B cell (primary cell): ENCODE measurements around the gene ZFYVE16. TPM values are rescaled to one million over a fixed set of nuclear protein-coding genes. Genes with fewer than 3 reads are reported as not detected.
"Not testable (repeated sequence)": the region's sequence is repeated elsewhere in the genome, so short reads cannot be mapped to it uniquely, and the experiment has no call there.

Experiments used
- ATAC-seq: fragments of 200-7000 bp; cut with Tn5 transposase; one replicate; pipeline ENCODE4 v1.10.0; 2021; ENCODE audit warnings: low read depth, mild to moderate bottlenecking, moderate number of reproducible peaks, moderate library complexity
- CTCF ChIA-PET: fragments of 350-600 bp; sonication (Branson Sonifier 250); formaldehyde crosslinking; loops from one replicate; lab custom pipeline; 2021; ENCODE audit warnings: antibody characterized with exemption, inconsistent platforms; lab: Charles Lee
- POLR2A ChIA-PET: fragments of 350-600 bp; sonication (Branson Sonifier 250); formaldehyde crosslinking; loops from one replicate; lab custom pipeline; 2021; ENCODE audit warnings: antibody characterized with exemption; lab: Charles Lee
- DNase-seq: peaks from one replicate; pipeline ENCODE4 v3.0.0; 2013
- H2AFZ ChIP-seq: 2 replicates; pipeline ENCODE4 v1.6.1; 2012; ENCODE audit warnings: mild to moderate bottlenecking, low read depth, low read length; ENCODE audit not compliant: insufficient read depth, poor library complexity, severe bottlenecking
- H3K27ac ChIP-seq, 2 donors: 1 replicate in 1 of 2; 2 replicates in 1 of 2; pipeline ENCODE4 v1.5.1; 2012 to 2013; ENCODE audit warnings: low read length in 2 of 2, mild to moderate bottlenecking in 2 of 2, moderate library complexity in 1 of 2
- H3K27me3 ChIP-seq, 4 experiments: fragments of 200-600 bp in 1 of 4; sonication (generic) in 1 of 4; replicated peaks in 1 of 4; 1 replicate in 2 of 4; 2 replicates in 2 of 4; pipeline versions ENCODE4 v1.6.1 to v1.7.0; 2013 to 2016; ENCODE audit warnings: low read length in 3 of 4, mild to moderate bottlenecking in 2 of 4, mixed read lengths in 1 of 4, moderate library complexity in 1 of 4; ENCODE audit not compliant: insufficient read depth in 4 of 4, control insufficient read depth in 3 of 4; ENCODE audit errors: control extremely low read depth in 1 of 4
- H3K36me3 ChIP-seq, 2 experiments: replicated peaks in 1 of 2; 1 replicate in 1 of 2; 2 replicates in 1 of 2; pipeline versions ENCODE4 v1.6.1 to v1.7.1; 2013; ENCODE audit warnings: low read length in 1 of 2; ENCODE audit not compliant: insufficient read depth in 2 of 2, control insufficient read depth in 1 of 2; ENCODE audit errors: control extremely low read depth in 1 of 2, extremely low read depth in 1 of 2
- H3K4me1 ChIP-seq, 2 donors: fragments of 200-600 bp in 1 of 2; sonication (generic) in 1 of 2; 1 replicate in 1 of 2; 2 replicates in 1 of 2; pipeline versions ENCODE4 v1.5.1 to v1.6.1; 2013 to 2017; ENCODE audit warnings: low read length in 2 of 2; ENCODE audit not compliant: control insufficient read depth in 2 of 2, insufficient read depth in 2 of 2
- H3K4me2 ChIP-seq: replicated peaks from 2 replicates; pipeline ENCODE3; 2012; ENCODE audit warnings: mild to moderate bottlenecking, low read depth, low read length; ENCODE audit not compliant: poor library complexity, severe bottlenecking
- H3K4me3 ChIP-seq, 5 experiments: fragments of 200-600 bp in 1 of 5; sonication (generic) in 1 of 5; 1 replicate in 3 of 5; 2 replicates in 2 of 5; pipeline versions ENCODE4 v1.5.1 to v1.7.0; 2011 to 2016; ENCODE audit warnings: low read length in 4 of 5, mild to moderate bottlenecking in 4 of 5, low read depth in 2 of 5, control low read depth in 1 of 5, moderate library complexity in 1 of 5; ENCODE audit not compliant: insufficient read depth in 1 of 5; ENCODE audit errors: control extremely low read depth in 1 of 5, extremely low read depth in 1 of 5
- H3K79me2 ChIP-seq: fragments of 200-600 bp; sonication (generic); one replicate; pipeline ENCODE4 v1.6.0; 2016; ENCODE audit warnings: low read length; ENCODE audit not compliant: control insufficient read depth, insufficient read depth
- H3K9ac ChIP-seq: fragments of 200-600 bp; sonication (generic); 2 replicates; pipeline ENCODE4 v1.6.1; 2017; ENCODE audit warnings: mild to moderate bottlenecking, low read length, moderate library complexity
- H3K9me3 ChIP-seq, 3 donors: one replicate each; pipeline versions ENCODE4 v1.6.1 to v1.7.1; 2013; ENCODE audit warnings: low read length in 2 of 3; ENCODE audit not compliant: control insufficient read depth in 2 of 3, insufficient read depth in 1 of 3; ENCODE audit errors: control extremely low read depth in 1 of 3
- H4K20me1 ChIP-seq: 2 replicates; pipeline ENCODE4 v1.6.0; 2012; ENCODE audit warnings: mild to moderate bottlenecking, low read length; ENCODE audit not compliant: insufficient read depth, control insufficient read depth, poor library complexity, severe bottlenecking
- H3K27ac Mint-ChIP-seq: one replicate; pipeline ENCODE4 v1.8.0; 2021; ENCODE audit warnings: mixed read lengths
- H3K27me3 Mint-ChIP-seq: one replicate; pipeline ENCODE4 v1.8.0; 2021; ENCODE audit warnings: mixed read lengths
- H3K4me1 Mint-ChIP-seq: one replicate; pipeline ENCODE4 v1.8.0; 2021; ENCODE audit warnings: mixed read lengths
- H3K4me3 Mint-ChIP-seq: one replicate; pipeline ENCODE4 v1.8.0; 2021; ENCODE audit warnings: mixed read lengths
- H3K9me3 Mint-ChIP-seq: one replicate; pipeline ENCODE4 v1.8.0; 2022; ENCODE audit warnings: mixed read lengths; ENCODE audit not compliant: insufficient read depth
- CTCF ChIP-seq: fragments of 200-600 bp; IDR thresholded peaks from one replicate; pipeline ENCODE4 v1.8.0; 2022; ENCODE audit warnings: antibody characterized with exemption, mild to moderate bottlenecking
- EZH2 ChIP-seq: IDR thresholded peaks from 2 replicates; pipeline ENCODE4 v1.6.1; 2012; ENCODE audit warnings: borderline replicate concordance, low read depth, mild to moderate bottlenecking, moderate library complexity, low read length; ENCODE audit not compliant: insufficient read depth, poor library complexity, severe bottlenecking
- WGBS: methylation state at CpG from one replicate; pipeline ENCODE4 v1.1.5; 2013; ENCODE audit warnings: missing lambda C conversion rate; ENCODE audit not compliant: insufficient coverage; 5-methylcytosine and 5-hydroxymethylcytosine counted together
- intact Hi-C: fragments of 100-400 bp; cut with micrococcal nuclease; formaldehyde crosslinking; loops from one replicate; pipeline ENCODE4 v1.10.0; 2022
- polyA plus RNA-seq: library from polyadenylated mRNA; depleted of rRNA; stranded (reverse); fragments of >200 nt; gene quantifications from 2 replicates; pipeline ENCODE4 v1.2.3, GENCODE V29; 2012
- total RNA-seq, 2 donors: library from RNA; stranded (reverse); fragments of 120-200 nt in 1 of 2; gene quantifications; 1 replicate in 1 of 2; 2 replicates in 1 of 2; pipeline versions ENCODE4 v1.2.3 to v1.2.4, GENCODE V29; 2013 to 2022

The ZFYVE16 gene
- total and polyA plus RNA-seq, 2 donors (not counting 1 experiment from before 2014, with no cell fraction given) = 4.7 to 38.3 TPM

GRCh38 chr5:80399526-80400239, 8.2 kb upstream of the ZFYVE16 start:
- Histone ChIP-seq H3K4me3 (peak overlapping the region in 1 of 5 experiments; percentile 31), H3K4me2 (peak overlapping the region; percentile 39), H3K27me3 (no peaks in the 10 kb centered on the region), H3K79me2 (no peaks in the 10 kb centered on the region), H3K9me3 (peaks cover 0 to 9% (median 0%) of the 10 kb centered on the region in 3 donors), H4K20me1 (no peaks in the 10 kb centered on the region), H3K36me3 (no peaks in the 10 kb centered on the region), H3K9ac (no peak overlapping the region), H3K27ac (peak overlapping the region in 1 of 2 donors; percentile 43), H3K4me1 (peaks cover 8 to 13% of the 10 kb centered on the region in 2 donors), H2AFZ (peak overlapping the region; percentile 44)
- intact Hi-C loops = loop anchor here (1.0 to 10.0 kb wide), 2 partner anchors 8 to 1165 kb away; partner anchors contain the start of gene JMY
- POLR2A ChIA-PET = no interaction called here
- Mint-ChIP-seq H3K4me3 (peak overlapping the region; percentile 71), H3K27ac (peak overlapping the region; percentile 79), H3K4me1 (peaks cover 18% of the 10 kb centered on the region), H3K9me3 (peaks cover 8% of the 10 kb centered on the region), H3K27me3 (peaks cover 3% of the 10 kb centered on the region)
- CTCF ChIA-PET = no interaction called here
- ATAC-seq (peak; percentile 95), DNase-seq (peak; percentile 83)
- WGBS = 0% methylated on average over 1 of the region's 1 CpG
- TF ChIP-seq CTCF (no peak), EZH2 (no peak)

- H3K27me3 Mint-ChIP-seq, H4K20me1 ChIP-seq, H3K36me3 ChIP-seq, DNase-seq, H3K27ac ChIP-seq, H2AFZ ChIP-seq, POLR2A ChIA-PET, H3K9me3 ChIP-seq, H3K79me2 ChIP-seq, H3K27me3 ChIP-seq, CTCF ChIA-PET, H3K9me3 Mint-ChIP-seq, H3K4me3 ChIP-seq, ATAC-seq, H3K9ac ChIP-seq, H3K4me2 ChIP-seq: not testable (repeated sequence)
- intact Hi-C loops = loop anchor here (10.0 kb wide), 1 partner anchor 1166 kb away; the partner anchor contains the start of gene JMY
- WGBS = no CpG with 5 or more reads among the region's 1 CpG
- Mint-ChIP-seq H3K27ac (peak overlapping the region; percentile 59), H3K4me3 (peak overlapping the region; percentile 30), H3K4me1 (peaks cover 18% of the 10 kb centered on the region)
- H3K4me1 ChIP-seq = peaks cover 8 to 13% of the 10 kb centered on the region in 2 donors
Measured at GRCh38 chr5:80400368-80400767, 7.5 kb upstream of the ZFYVE16 start.
